ENCODE measurements around the gene DYNC2LI1. TPM values are rescaled to one million over a fixed set of nuclear protein-coding genes. Genes with fewer than 3 reads are reported as not detected.

Gene DYNC2LI1
- total and polyA plus RNA-seq, 2 of the 8 experiments (the other 6 are each of a cell fraction or from before 2014, with no cell fraction given) = 3.9 to 7.6 TPM

DNA sequence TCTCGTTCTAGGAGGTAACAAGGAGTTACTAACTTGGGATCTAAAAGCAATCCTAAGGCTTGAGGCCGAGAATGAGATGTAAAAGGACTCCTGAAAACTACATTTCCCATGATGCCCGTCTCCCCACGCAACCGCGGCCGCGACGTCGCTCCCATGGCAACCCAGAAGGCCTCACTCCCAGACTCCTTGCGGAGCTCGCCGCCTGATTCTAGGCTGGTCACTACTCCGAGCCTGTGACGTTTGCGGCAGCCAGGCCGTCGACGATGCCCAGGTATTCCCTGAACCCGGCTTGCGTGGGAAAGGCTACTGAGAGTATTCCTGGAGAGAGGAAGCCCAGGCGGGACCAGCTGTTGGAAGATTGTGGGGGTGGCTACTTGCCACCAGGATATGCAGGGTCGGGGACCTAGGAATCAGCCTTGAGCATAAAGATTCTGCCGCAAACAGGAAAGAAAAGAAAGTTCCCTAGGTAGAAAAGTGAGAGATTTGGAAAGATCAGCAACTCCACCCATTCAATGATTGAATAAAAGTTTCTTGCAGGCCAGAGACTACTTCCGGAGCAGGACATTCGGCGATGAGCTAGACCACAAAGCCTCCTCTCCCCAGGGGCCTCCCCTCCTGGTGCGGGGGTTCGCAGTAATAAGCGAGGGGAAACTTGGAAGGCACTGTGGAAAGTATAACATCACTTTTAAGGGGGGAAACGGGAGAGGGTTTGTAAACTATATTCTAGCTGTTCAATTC lies at the start of gene DYNC2LI1 (continued):
- TF ChIP-seq SRF (IDR thresholded peaks at IDR 0.05; ENCODE audit: low read depth, low read length) (peak; percentile 73), CTBP2 (IDR thresholded peaks at IDR 0.05; ENCODE audit: borderline replicate concordance, insufficient read depth, insufficient read length, low read length) (no peak), TAF1 (IDR thresholded peaks at IDR 0.05; ENCODE audit: low read depth, low read length) (peak; percentile 56; the same call in 1 of the 2 replicates), POU5F1 (IDR thresholded peaks at IDR 0.05; ENCODE audit: low read depth, low read length) (no peak), BRCA1 (IDR thresholded peaks at IDR 0.05; ENCODE audit: low read depth, low read length) (no peak), MAFK (IDR thresholded peaks at IDR 0.05; ENCODE audit: low read depth, low read length) (no peak), USF2 (IDR thresholded peaks at IDR 0.05; ENCODE audit: low read length) (no peak), SAP30 (IDR thresholded peaks at IDR 0.05; ENCODE audit: insufficient read depth, insufficient replicate concordance, low read length) (peak; percentile 57), YY1 (IDR thresholded peaks at IDR 0.05; ENCODE audit: low read depth, low read length) (0 out of 2 replicates have a peak, but pooled peaks have one; percentile 35), RXRA (IDR thresholded peaks at IDR 0.05; ENCODE audit: insufficient read depth, low read depth, low read length) (no peak), PHF8 (conservative IDR thresholded peaks at IDR 0.05; ENCODE audit: low read depth, low read length) (peak; percentile 44), NANOG (IDR thresholded peaks at IDR 0.05; ENCODE audit: insufficient read depth, low read depth, low read length, poor library complexity, severe bottlenecking) (no peak), SIX5 (IDR thresholded peaks at IDR 0.05; ENCODE audit: low read depth, low read length) (peak; percentile 95), SUZ12 (IDR thresholded peaks at IDR 0.05; ENCODE audit: low read length) (no peak), TCF12 (IDR thresholded peaks at IDR 0.05; ENCODE audit: low read depth, low read length) (no peak), CBX5 (IDR thresholded peaks at IDR 0.05; ENCODE audit: low read depth, low read length) (no peak), ASH2L (IDR thresholded peaks at IDR 0.05; ENCODE audit: low read length) (peak; percentile 78), RFX5 (IDR thresholded peaks at IDR 0.05; ENCODE audit: borderline replicate concordance, low read depth, low read length) (no peak), CTCF (IDR thresholded peaks at IDR 0.05; ENCODE audit: control extremely low read depth in 1 of 3, insufficient read depth in 1 of 3, low read depth in 1 of 3, low read length in 3 of 3) (no peak)
- TF ChIP-seq, protein P1, sequence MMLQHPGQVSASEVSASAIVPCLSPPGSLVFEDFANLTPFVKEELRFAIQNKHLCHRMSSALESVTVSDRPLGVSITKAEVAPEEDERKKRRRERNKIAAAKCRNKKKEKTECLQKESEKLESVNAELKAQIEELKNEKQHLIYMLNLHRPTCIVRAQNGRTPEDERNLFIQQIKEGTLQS (IDR thresholded peaks at IDR 0.05; ENCODE audit: insufficient read depth, low read depth, low read length) = peak; percentile 94
